Measurements from ENCODE around the gene EXD3.

Gene EXD3

GRCh38 chr9:137449081-137449844 lies 26.3 kb upstream of the EXD3 start:
- Histone ChIP-seq H3K27ac (no peak overlapping the region), H3K4me3 (no peak overlapping the region)

DNA sequence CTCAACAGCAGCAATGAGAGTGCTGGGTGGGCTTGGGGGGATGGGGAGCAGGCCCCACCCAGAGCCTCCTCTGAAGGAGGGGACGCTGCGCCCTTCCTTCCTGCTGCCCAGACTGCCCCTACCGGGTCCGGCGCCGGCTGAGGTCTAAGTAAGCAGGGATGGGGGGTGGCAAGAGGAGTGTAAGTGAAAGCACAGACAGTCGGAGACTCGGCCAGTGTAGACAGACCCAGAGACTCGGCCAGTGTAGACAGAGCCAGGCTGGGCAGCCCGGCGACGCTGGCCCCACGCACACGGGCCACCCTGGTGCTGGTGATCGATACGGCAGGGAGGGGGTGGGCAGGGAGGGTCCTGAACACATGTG lies 25.6 kb upstream of the EXD3 start:
- Histone ChIP-seq H3K27ac (no peak overlapping the region), H3K4me3 (no peak overlapping the region)

DNA sequence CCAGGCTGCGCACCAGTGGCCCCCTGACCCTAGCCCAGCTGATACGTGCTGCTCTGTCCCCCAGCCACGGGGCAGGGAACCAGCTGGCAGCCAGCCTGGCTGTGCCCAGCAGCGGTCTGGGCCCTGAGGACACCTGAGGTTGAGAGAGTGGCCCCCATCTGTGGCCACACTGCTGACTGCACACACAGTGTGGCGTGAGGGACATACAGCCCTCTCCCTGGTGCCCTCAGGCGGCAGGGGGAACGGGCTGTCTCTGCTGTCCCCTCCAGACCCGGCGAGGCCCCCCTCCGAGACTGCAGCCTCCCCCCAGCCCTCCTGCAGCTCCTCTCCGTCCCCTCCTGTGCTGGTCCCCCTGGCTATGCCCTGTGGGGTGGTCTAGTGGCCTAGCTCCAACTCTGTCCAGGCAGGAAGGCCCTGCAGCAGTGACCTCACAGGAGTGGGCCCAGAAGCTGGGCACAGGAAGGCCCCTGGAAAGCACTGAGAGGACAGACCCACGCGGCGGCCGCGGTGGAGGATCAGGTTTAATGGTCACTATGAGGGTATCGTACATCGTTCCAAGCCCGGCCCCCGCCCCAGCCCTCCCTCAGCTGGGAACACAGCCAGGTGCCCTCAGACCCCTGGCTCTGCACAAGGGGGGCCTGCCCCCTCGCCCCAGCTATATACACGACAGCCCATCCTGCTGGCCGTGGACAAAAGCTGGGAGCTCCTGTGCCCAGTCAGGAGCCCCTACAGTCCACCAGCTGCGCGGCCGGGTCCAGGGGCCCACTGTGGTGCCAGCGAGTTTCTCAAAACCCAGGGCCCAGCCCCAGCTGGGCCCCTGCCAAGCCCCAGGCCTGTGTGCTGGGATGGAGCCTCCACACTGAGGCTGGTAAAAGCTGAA lies 25.0 kb upstream of the EXD3 start:
- H3K27ac ChIP-seq = peak overlapping the region in 2 of 21 experiments; percentile 24 to 28
- no peak overlapping the region for H3K4me3 ChIP-seq

GRCh38 chr9:137446851-137447471 lies 24.0 kb upstream of the EXD3 start:
- peak overlapping the region in 3 of 21 experiments; percentile 14 to 44 (median 24) for H3K27ac ChIP-seq
- H3K4me3 ChIP-seq = no peak overlapping the region

- no peak overlapping the region for H3K4me3 ChIP-seq
Measured at GRCh38 chr9:137445930-137446431, 23.0 kb upstream of the EXD3 start.

DNA sequence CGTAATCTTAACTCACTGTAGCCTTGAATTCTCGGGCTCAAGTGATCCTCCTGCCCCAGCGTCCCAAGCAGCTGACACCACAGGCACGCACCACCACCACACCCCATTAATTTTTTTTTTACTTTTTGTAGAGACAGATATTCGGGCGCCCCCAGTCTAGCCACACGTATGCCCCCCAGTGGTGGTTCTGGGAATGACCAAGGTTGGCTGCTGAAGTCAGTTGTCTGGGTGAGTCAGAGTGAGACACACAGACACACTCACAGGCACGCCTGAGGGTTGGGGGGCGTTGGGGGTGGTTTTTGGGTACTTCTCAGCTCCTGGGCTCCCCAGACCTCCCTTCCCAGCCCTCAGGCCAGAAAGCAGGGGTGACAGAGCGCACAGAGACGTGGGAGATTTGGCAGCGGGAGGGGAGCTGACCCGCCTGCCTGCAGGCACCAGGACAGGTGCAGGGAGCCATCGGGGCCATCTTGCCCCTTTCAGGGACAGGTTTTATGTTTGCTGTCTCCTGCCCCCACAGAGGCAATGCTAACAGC lies 22.4 kb upstream of the EXD3 start:
- Histone ChIP-seq H3K27ac (no peak overlapping the region), H3K4me3 (no peak overlapping the region)

More at GRCh38 chr9:137445930-137446431, 23.0 kb upstream of the EXD3 start:
- peak overlapping the region in 1 of 21 experiments; percentile 44 for H3K27ac ChIP-seq

DNA sequence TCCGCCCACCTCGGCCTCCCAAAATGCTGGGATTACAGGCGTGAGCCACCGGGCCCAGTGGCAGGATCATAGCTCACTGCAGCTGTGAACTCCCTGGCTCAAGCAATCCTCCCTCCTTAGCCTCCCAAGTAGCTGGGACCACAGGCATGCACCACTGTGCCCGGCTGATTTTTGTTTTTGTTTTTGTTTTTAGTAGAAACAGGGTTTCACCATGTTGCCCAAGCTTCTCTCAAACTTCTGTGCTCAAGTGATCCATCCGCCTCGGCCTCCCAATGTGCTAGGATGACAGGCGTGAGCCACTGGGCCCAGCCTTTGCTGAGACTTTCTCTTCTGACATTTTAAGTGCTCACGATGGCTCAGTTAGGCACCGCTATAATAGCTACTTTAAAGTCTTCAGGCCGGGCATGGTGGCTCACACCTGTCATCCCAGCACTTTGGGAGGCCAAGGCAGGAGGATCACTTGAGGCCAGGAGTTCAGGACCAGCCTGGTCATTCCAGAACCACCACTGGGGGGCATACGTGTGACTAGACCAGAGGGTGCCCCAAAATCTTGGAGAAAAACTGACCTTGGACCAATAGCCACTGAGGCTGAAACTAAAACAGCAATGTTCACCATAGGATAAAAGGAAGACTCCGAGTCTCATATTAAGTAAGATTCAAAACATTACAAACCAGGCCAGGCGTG lies 21.3 kb upstream of the EXD3 start:
- Histone ChIP-seq H3K27ac (no peak overlapping the region), H3K4me3 (no peak overlapping the region)

DNA sequence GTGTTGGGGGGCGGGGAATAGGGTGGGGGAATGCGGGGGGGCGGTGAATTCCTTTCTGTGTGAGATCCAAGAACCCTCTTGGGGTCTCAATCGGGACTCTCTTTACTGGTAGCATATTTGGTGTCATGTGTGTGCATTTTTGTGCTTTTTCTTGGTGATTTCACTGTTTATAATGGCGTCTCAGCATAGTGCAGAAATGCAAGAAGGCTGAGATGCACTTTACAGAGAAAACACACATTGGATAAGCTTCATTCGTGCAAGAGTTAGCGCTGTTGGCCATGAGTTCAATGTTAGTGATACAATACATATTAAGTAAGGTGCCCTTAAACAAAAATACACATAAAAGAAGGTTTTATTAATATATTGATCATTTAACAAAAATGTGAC lies 19.0 kb upstream of the EXD3 start:
- H3K4me3 ChIP-seq = peak overlapping the region in 4 of 7 experiments; percentile 7 to 38 (median 26)

DNA sequence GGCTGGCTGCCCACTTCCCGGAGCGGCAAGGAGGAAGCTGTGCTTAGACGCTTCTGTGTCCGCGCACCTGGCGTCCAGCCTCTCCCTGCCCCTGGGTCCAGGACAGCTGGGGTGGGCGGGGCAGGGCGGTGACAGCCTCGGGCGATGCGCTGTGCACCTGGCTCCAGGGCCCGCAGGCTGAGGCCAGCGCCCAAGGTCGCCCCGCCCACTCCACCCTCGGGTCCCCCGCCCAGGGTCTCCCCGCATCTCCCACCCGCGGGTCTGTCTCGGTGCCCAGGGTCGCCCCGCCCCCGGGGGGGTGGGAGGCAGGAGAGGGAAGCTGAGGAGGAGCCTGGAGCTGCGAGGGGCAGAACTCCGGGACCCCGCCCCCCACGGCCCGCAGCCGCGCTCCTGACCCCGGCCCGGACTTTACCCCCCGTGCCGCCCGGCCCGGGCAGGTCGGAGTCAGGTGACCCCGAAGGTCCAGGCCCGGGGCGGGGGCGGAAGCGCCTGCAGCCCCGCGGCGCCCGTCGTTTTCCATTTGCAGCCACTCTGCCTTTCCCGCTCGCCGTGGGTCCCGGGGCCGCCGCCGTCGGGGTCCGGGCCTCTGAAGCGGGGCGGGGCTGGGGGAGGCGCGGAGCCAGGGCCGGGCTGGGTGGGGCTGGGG lies 18.4 kb upstream of the EXD3 start, which contains the start of gene ENTPD8:
Gene ENTPD8 (minus strand): TSS at position 69 of the 646 bp plus-strand sequence. CDS start 3,072 bp downstream, outside the sequence.
- H3K4me3 ChIP-seq = peak within 1 kb of the TSS in 5 of 7 experiments; percentile 7 to 38 (median 20)
- H3K27ac ChIP-seq = no peak within 1 kb of the TSS

More for the DNA sequence above, 19.0 kb upstream of the EXD3 start:
- H3K27ac ChIP-seq = no peak overlapping the region

DNA sequence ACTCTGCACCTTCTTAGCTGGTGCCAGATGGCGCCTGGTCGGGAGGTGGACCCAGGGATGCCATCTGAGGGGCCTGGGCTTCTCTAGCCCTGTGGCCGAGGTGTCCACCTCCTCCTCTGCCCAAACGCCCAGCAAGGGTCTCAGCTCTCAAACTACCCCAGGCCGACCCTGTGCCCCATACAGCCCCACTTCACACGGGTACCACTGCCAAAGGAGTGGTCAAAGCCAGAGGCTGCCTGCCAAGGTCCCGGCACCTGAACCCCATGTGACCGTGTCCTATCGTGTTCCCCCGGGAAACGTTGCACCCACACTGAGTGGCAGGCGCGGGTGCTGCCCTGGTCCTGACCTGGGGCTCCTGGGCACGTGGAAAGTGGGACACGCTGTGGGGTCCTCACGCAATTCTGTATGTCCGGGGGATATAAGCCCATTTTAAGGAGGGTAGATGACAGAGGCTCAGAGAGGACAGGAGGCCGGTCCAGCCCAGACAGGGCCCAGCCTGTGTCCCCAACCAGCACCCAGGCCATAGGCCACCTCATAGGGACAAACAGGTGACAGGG lies 16.3 kb upstream of the EXD3 start:
- Histone ChIP-seq H3K4me3 (no peak overlapping the region), H3K27ac (no peak overlapping the region)

- no peak overlapping the region for H3K27ac ChIP-seq
Measured at GRCh38 chr9:137438591-137439157, 15.7 kb upstream of the EXD3 start.

GRCh38 chr9:137437691-137438590 lies 15.0 kb upstream of the EXD3 start:
- Histone ChIP-seq H3K27ac (no peak overlapping the region), H3K4me3 (no peak overlapping the region)

More at GRCh38 chr9:137438591-137439157, 15.7 kb upstream of the EXD3 start:
- H3K4me3 ChIP-seq = no peak overlapping the region

DNA sequence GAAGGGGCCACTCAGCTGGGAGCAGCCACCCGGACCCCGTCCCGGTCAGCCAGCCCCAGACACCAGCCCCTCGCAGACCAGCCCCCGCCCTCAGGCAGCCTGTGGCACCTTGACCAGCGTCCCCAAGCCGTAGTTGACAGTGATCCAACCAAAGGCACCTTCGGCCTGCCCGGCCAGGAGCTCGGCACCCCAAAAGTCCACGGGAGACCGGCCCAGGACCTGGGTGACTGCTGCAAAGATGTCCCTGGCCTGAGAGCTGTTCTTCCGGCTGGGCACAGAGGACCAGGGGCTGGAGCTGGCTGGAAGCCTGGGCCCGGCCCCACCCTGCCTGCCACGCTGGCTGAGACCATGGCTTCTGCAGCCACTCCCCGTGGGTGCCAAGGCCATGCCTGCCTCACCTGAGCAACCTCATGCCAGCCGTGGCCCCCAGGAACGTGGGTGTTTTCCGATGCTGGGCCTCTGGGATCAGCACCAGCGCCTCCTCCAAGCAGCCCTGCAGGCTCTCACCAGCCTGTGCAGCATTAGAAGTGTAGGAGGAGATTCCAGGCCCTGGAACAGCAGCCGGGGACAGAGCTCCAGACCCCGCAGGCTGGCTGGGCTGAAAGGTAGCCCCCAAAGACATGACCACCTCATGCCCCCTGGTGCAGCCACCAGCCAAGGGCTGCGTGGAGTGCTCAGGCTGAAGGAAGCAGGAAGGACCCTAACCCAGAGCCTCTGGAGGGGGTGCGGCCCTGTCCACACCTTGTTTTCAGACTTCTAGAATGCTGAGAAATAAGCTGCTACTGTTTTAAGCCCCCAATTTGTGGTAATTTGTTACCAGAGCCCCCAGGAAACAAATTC lies 14.0 kb upstream of the EXD3 start:
- Histone ChIP-seq H3K27ac (no peak overlapping the region), H3K4me3 (no peak overlapping the region)

GRCh38 chr9:137435980-137436760 lies 13.2 kb upstream of the EXD3 start:
- Histone ChIP-seq H3K4me3 (no peak overlapping the region), H3K27ac (no peak overlapping the region)

DNA sequence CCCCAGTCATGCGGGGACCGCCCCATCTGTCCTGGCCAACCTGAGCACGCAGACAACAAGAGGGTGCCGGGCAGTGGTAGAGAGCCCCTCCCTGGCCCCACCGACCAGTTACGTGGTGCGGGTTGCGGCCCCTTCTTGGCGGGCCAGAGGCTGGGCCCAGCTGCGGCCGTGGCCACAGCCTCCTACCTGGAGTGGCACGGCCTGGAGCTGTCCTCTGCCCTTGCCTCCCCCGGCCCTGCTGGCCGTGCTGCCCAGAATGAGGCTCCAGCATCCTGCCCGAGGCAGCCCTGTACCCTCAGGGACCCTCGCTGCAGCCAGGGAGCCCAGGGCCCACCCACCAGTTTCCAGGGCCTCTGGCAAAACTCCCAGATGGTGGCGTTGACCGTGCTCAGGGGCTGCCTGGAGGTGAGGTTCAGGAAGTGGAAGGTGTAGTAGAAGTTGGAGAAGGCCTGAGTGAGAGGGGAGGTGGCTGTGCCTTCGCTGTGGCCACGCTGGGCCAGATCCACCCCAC lies 12.5 kb upstream of the EXD3 start:
- Histone ChIP-seq H3K4me3 (no peak overlapping the region), H3K27ac (no peak overlapping the region)

Measured in skin epidermis (tissue), 12 donors.